NT2/D1 (cell line): ENCODE results near the gene DNAH8.

Experiments
- DNase-seq: peaks from one replicate; pipeline ENCODE4 v3.0.0-alpha.2; 2011; ENCODE audit warnings: low read depth, low spot score
- H3K27me3 ChIP-seq: 2 replicates; pipeline ENCODE4 v1.6.0; 2011; ENCODE audit warnings: mild to moderate bottlenecking; ENCODE audit not compliant: insufficient read length, insufficient read depth
- H3K36me3 ChIP-seq: 2 replicates; pipeline ENCODE4 v1.6.1; 2011; ENCODE audit warnings: mild to moderate bottlenecking, low read length, mixed read lengths; ENCODE audit not compliant: insufficient read depth, insufficient read length
- H3K4me1 ChIP-seq: 2 replicates; pipeline ENCODE4 v1.5.1; 2011; ENCODE audit not compliant: insufficient read depth, insufficient read length
- H3K4me3 ChIP-seq: 2 replicates; pipeline ENCODE4 v1.5.1; 2011; ENCODE audit warnings: low read depth; ENCODE audit not compliant: insufficient read length
- H3K9ac ChIP-seq: 2 replicates; pipeline ENCODE4 v1.6.0; 2011; ENCODE audit warnings: low read depth; ENCODE audit not compliant: insufficient read length
- H3K9me3 ChIP-seq: 2 replicates; pipeline ENCODE4 v1.5.1; 2011; ENCODE audit warnings: mild to moderate bottlenecking, low read length; ENCODE audit not compliant: insufficient read depth
- SUZ12 ChIP-seq: IDR thresholded peaks from 2 replicates; pipeline ENCODE4 v1.6.1; 2011; ENCODE audit not compliant: insufficient read length, insufficient read depth; ENCODE audit errors: extremely low read depth
- YY1 ChIP-seq: IDR thresholded peaks from 2 replicates; pipeline ENCODE4 v1.6.1; 2011; ENCODE audit not compliant: insufficient read length, insufficient read depth
- ZNF274 ChIP-seq: IDR thresholded peaks from 2 replicates; pipeline ENCODE4 v1.6.1; 2011; ENCODE audit warnings: mild to moderate bottlenecking, low read depth, low read length

Gene DNAH8

DNA sequence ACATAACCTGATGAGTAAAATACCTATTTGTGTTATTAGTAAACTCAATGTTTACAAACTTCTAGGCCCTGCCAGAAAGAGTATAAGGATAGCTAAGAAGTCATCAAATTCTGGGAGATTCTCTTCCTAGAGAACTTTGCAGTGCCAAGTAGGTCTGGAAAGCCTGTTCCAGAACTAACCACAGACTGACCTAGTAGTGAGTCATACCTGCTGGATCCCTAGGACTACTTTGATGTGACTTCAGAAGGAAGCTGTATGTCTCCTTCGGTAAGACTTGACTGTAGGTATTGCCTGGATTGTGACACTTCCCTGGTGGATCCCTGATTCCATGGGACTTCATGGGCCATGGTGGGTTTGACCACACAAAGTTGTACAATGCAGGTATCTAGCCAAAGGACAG lies 131.7 kb downstream of the DNAH8 start:
- no peak for TF ChIP-seq YY1
- no peak for TF ChIP-seq SUZ12
- no peak for TF ChIP-seq ZNF274
- H3K4me1 ChIP-seq, result no peaks in the 10 kb centered on the region
- no peaks in the 10 kb centered on the region for H3K36me3 ChIP-seq
- no peaks in the 10 kb centered on the region for H3K9me3 ChIP-seq
- no peak for DNase-seq
- no peak overlapping the region for H3K9ac ChIP-seq
- H3K27me3 ChIP-seq, result no peaks in the 10 kb centered on the region
- H3K4me3 ChIP-seq, result no peak overlapping the region

- DNase-seq, result no peak
- Histone ChIP-seq H3K9me3 (no peaks in the 10 kb centered on the region), H3K4me1 (no peaks in the 10 kb centered on the region), H3K27me3 (no peaks in the 10 kb centered on the region), H3K4me3 (no peak overlapping the region), H3K36me3 (no peaks in the 10 kb centered on the region), H3K9ac (no peak overlapping the region)
- TF ChIP-seq SUZ12, result no peak
- no peak for TF ChIP-seq YY1
- TF ChIP-seq ZNF274, result no peak
Measured at GRCh38 chr6:38847497-38847896, 132.4 kb downstream of the DNAH8 start.

- no peak overlapping the region for H3K9ac ChIP-seq
- H3K36me3 ChIP-seq, result no peaks in the 10 kb centered on the region
- no peaks in the 10 kb centered on the region for H3K4me1 ChIP-seq
- TF ChIP-seq YY1 (no peak), ZNF274 (no peak), SUZ12 (no peak)
- DNase-seq, result no peak
- no peak overlapping the region for H3K4me3 ChIP-seq
- no peaks in the 10 kb centered on the region for H3K9me3 ChIP-seq
- H3K27me3 ChIP-seq, result no peaks in the 10 kb centered on the region
Measured at GRCh38 chr6:38848760-38849159, 133.6 kb downstream of the DNAH8 start.

- no peak for DNase-seq
- TF ChIP-seq SUZ12 (no peak), YY1 (no peak), ZNF274 (no peak)
- Histone ChIP-seq H3K27me3 (no peaks in the 10 kb centered on the region), H3K9me3 (no peaks in the 10 kb centered on the region), H3K9ac (no peak overlapping the region), H3K36me3 (no peaks in the 10 kb centered on the region), H3K4me3 (no peak overlapping the region), H3K4me1 (no peaks in the 10 kb centered on the region)
Measured at GRCh38 chr6:38852215-38852614, 137.1 kb downstream of the DNAH8 start.

- no peak overlapping the region for H3K9ac ChIP-seq
- H3K27me3 ChIP-seq, result no peaks in the 10 kb centered on the region
- H3K4me3 ChIP-seq, result no peak overlapping the region
- no peaks in the 10 kb centered on the region for H3K36me3 ChIP-seq
- no peak for TF ChIP-seq ZNF274
- TF ChIP-seq YY1, result no peak
- no peak for TF ChIP-seq SUZ12
- DNase-seq, result no peak
- no peaks in the 10 kb centered on the region for H3K9me3 ChIP-seq
- no peaks in the 10 kb centered on the region for H3K4me1 ChIP-seq
Measured at GRCh38 chr6:38853236-38853635, 138.1 kb downstream of the DNAH8 start.

DNA sequence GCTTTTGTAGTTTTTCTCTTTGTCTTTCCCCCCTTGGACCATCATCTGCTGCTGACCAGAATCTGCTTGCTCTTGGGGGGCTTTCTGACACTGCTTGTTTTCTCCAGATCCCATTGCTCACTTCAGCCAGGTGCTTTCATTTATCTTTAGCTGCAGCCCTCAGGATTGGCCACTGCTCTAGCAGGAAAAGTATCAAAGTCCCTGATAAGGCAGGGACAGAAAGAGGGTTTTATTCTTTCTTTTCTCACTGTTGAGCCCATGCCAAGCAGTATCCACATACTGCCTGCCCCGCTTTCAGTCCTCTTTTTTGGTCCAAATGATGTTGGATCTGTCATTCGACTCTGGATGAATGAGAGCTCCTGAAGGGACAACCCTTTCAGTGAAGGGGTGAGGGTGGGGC lies 141.4 kb downstream of the DNAH8 start:
- TF ChIP-seq YY1, result no peak
- no peak for TF ChIP-seq SUZ12
- no peak for TF ChIP-seq ZNF274
- no peaks in the 10 kb centered on the region for H3K27me3 ChIP-seq
- no peaks in the 10 kb centered on the region for H3K9me3 ChIP-seq
- H3K4me1 ChIP-seq, result no peaks in the 10 kb centered on the region
- H3K4me3 ChIP-seq, result no peak overlapping the region
- DNase-seq, result no peak
- H3K36me3 ChIP-seq, result no peaks in the 10 kb centered on the region
- H3K9ac ChIP-seq, result no peak overlapping the region

DNA sequence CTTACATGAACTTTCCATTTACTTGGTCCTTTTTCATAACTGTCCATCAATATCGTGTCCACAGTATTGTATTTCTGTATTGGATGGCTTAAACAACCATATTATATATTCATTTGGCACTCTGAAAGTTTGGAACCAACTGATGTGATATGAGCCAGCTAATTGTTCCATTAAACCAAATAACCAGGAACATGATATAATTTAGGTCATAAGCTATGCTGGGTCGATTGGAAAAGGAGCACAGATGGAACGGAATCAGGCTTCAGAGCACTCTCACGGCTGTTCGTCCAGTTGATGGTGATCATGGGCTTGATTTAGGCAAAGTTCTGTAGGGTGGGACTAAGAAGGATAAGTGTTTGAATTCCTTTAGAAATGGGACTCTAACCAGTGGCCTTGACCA lies 142.7 kb downstream of the DNAH8 start:
- no peak for TF ChIP-seq ZNF274
- TF ChIP-seq YY1, result no peak
- no peak for TF ChIP-seq SUZ12
- H3K4me3 ChIP-seq, result no peak overlapping the region
- no peaks in the 10 kb centered on the region for H3K9me3 ChIP-seq
- H3K4me1 ChIP-seq, result no peaks in the 10 kb centered on the region
- H3K36me3 ChIP-seq, result no peaks in the 10 kb centered on the region
- DNase-seq, result no peak
- H3K9ac ChIP-seq, result no peak overlapping the region
- no peaks in the 10 kb centered on the region for H3K27me3 ChIP-seq

DNA sequence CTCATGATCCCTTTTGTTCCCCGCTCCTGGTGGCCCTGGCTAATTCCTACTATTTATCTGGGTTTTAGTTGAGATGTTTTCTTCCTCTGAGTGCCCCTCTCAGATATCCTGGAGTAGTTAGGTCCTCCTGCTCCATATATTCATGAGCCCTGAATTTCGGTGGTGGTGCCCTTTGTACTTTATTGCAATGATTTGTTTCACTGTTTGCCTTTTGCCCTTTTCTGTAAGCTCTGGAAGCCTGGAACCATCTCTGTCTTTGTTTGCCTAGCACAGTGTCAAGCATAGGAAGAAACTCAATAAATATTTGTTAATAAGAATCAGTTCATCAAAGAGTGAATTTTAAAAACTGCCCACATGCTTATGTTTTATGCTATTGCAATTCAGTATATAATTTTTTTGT lies 144.9 kb downstream of the DNAH8 start:
- TF ChIP-seq ZNF274, result no peak
- TF ChIP-seq YY1, result no peak
- no peak for TF ChIP-seq SUZ12
- DNase-seq, result no peak
- no peaks in the 10 kb centered on the region for H3K27me3 ChIP-seq
- no peaks in the 10 kb centered on the region for H3K9me3 ChIP-seq
- no peaks in the 10 kb centered on the region for H3K36me3 ChIP-seq
- no peaks in the 10 kb centered on the region for H3K4me1 ChIP-seq
- H3K9ac ChIP-seq, result no peak overlapping the region
- no peak overlapping the region for H3K4me3 ChIP-seq
